BJ (cell line): ENCODE data around the gene HAUS3. TPM values are rescaled to one million over a fixed set of nuclear protein-coding genes. Genes with fewer than 3 reads are reported as not detected.
"Not testable (repeated sequence)": the region's sequence is repeated elsewhere in the genome, so short reads cannot be mapped to it uniquely, and the experiment has no call there.

Experiments
- CTCF ChIA-PET: fragments of 350-600 bp; formaldehyde crosslinking; extraction: SDS; loops from one replicate; lab custom pipeline; 2021; ENCODE audit warnings: antibody characterized with exemption, inconsistent platforms; lab: Yijun Ruan, JAX
- POLR2A ChIA-PET: fragments of 300-600 bp; sonication (Branson Sonifier 250); formaldehyde crosslinking; extraction: SDS; loops from one replicate; lab custom pipeline; 2021; ENCODE audit warnings: antibody characterized with exemption; lab: Charles Lee
- DNase-seq: peaks from one replicate; pipeline ENCODE4 v3.0.0-alpha.2; 2011; ENCODE audit warnings: low read depth
- H3K27me3 ChIP-seq: 2 replicates; pipeline ENCODE4 v1.6.0; 2011; ENCODE audit warnings: low read length; ENCODE audit not compliant: control insufficient read depth, insufficient read depth
- H3K36me3 ChIP-seq: 2 replicates; pipeline ENCODE4 v1.5.1; 2011; ENCODE audit warnings: low read length; ENCODE audit not compliant: control insufficient read depth, insufficient read depth
- H3K4me3 ChIP-seq: 2 replicates; pipeline ENCODE4 v1.5.1; 2011; ENCODE audit warnings: low read depth, mild to moderate bottlenecking, control low read depth, low read length
- CTCF ChIP-seq: IDR thresholded peaks from 2 replicates; pipeline ENCODE4 v1.5.1; 2011; ENCODE audit warnings: low read depth, mild to moderate bottlenecking, control low read depth, inconsistent platforms, low read length, moderate library complexity; ENCODE audit not compliant: insufficient read depth
- polyA plus RNA-seq: library from polyadenylated mRNA; depleted of rRNA; stranded (reverse); fragments of >200 nt; gene quantifications from 2 replicates; pipeline ENCODE4 v1.2.3, GENCODE V29; 2011

HAUS3 gene
- polyA plus RNA-seq, 1 experiment: 1.9 TPM

DNA sequence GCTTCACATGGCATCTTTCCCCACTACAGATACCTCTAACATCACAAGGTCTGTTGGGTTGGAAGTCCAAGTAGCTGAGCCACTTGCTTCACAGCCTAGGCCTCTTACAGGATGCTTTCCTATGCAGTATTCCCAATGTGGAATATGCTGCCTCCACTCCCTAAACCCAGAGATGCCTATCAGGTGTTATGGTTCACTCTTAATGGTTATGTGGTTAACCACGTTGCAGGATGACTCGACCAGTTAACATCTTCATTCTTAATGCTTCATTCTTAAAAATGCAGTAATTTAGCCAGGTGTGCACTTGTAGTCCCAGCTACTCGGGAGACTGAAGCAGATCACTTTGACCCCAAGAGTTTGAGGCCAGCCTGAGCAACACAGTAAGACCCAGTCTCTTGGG lies 24.2 kb downstream of the HAUS3 start:
- POLR2A ChIA-PET: no interaction called here
- peaks cover 2% of the 10 kb centered on the region for H3K27me3 ChIP-seq
- H3K4me3 ChIP-seq: no peak overlapping the region
- DNase-seq: no peak
- H3K36me3 ChIP-seq: no peaks in the 10 kb centered on the region
- CTCF ChIA-PET: interaction anchor here (1.2 to 2.3 kb wide), 5 partner anchors 20 to 245 kb away, joined by 3 to 11 read pairs (median 3); no protein-coding TSS in a partner anchor
- TF ChIP-seq CTCF: no peak

- H3K4me3 ChIP-seq: no peak overlapping the region
- POLR2A ChIA-PET: no interaction called here
These were observed 29.1 kb downstream of the HAUS3 start for GRCh38 chr4:2212831-2213230.

GRCh38 chr4:2202789-2203188 lies 39.1 kb downstream of the HAUS3 start:
- H3K27me3 ChIP-seq, DNase-seq, CTCF ChIA-PET, POLR2A ChIA-PET, H3K4me3 ChIP-seq, H3K36me3 ChIP-seq: not testable (repeated sequence)

More at GRCh38 chr4:2212831-2213230, 29.1 kb downstream of the HAUS3 start:
- no peak for DNase-seq
- TF ChIP-seq CTCF: no peak
- Histone ChIP-seq H3K36me3 (no peaks in the 10 kb centered on the region), H3K27me3 (peaks cover 2% of the 10 kb centered on the region)
- CTCF ChIA-PET: interaction anchor here (0.6 kb wide), 1 partner anchor 425 kb away, joined by 3 read pairs; no protein-coding TSS in a partner anchor

- POLR2A ChIA-PET: no interaction called here
- no peak for DNase-seq
- no peaks in the 10 kb centered on the region for H3K36me3 ChIP-seq
- CTCF ChIA-PET: interaction anchor here (1.4 kb wide), 1 partner anchor 26 kb away, joined by 5 read pairs; no protein-coding TSS in a partner anchor
- H3K4me3 ChIP-seq: no peak overlapping the region
- H3K27me3 ChIP-seq: no peaks in the 10 kb centered on the region
- TF ChIP-seq CTCF: no peak
These were observed 47.4 kb downstream of the HAUS3 start for GRCh38 chr4:2194496-2194895.

DNA sequence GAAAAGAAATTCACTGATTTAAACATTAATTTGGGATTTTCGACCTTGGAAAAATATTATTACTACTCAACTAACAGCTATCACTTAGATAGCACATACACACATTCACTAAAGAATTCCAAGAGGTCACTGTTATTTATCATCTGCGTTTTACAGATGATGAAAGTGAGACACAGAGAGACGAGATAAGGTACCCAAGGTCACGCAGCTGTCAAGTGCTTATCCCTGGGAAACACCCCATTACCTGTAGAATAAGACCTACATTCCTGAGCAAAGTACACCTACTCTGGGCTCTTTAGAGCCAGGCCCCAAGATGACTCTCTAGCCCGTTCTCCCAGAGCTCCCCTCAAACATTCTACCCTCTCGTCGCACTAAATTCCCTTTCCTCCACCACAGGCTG lies 48.6 kb downstream of the HAUS3 start:
- ChIA-PET POLR2A (no interaction called here), CTCF (interaction anchor here (1.0 kb wide), 1 partner anchor 27 kb away, joined by 3 read pairs; no protein-coding TSS in a partner anchor)
- no peaks in the 10 kb centered on the region for H3K36me3 ChIP-seq
- no peak for TF ChIP-seq CTCF
- DNase-seq: no peak
- no peak overlapping the region for H3K4me3 ChIP-seq
- H3K27me3 ChIP-seq: no peaks in the 10 kb centered on the region

DNA sequence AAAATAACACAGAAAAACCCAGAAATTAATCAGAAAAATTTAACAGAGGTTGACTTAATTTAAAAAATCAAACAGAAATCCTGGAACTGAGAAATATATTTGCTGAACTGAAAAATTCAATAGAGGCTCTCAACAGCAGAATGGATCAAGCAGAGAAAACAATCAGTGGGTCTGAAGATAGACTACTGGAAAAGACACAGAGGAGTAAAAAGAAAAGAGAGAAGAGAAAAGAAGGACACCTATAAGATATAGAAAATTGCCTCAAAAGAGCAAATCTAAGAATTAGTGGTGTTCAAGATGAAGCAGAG lies 55.1 kb downstream of the HAUS3 start:
- TF ChIP-seq CTCF: no peak
- ChIA-PET POLR2A (no interaction called here), CTCF (no interaction called here)
- Histone ChIP-seq H3K27me3 (no peaks in the 10 kb centered on the region), H3K36me3 (no peaks in the 10 kb centered on the region), H3K4me3 (no peak overlapping the region)
- DNase-seq: no peak
